Urothelium cell line (cell line): ENCODE data around the gene SNAPC1.
"Not testable (repeated sequence)": the region's sequence is repeated elsewhere in the genome, so short reads cannot be mapped to it uniquely, and the experiment has no call there.

ENCODE experiments used
- DNase-seq: peaks from one replicate; pipeline ENCODE4 v3.0.0; 2011; ENCODE audit warnings: low spot score, mixed read lengths
- FAIRE-seq: peaks from 2 replicates; lab custom pipeline; 2011; peaks lifted over from hg19 to GRCh38; lab: Jason Lieb, UNC

Gene SNAPC1, protein sequence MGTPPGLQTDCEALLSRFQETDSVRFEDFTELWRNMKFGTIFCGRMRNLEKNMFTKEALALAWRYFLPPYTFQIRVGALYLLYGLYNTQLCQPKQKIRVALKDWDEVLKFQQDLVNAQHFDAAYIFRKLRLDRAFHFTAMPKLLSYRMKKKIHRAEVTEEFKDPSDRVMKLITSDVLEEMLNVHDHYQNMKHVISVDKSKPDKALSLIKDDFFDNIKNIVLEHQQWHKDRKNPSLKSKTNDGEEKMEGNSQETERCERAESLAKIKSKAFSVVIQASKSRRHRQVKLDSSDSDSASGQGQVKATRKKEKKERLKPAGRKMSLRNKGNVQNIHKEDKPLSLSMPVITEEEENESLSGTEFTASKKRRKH

GRCh38 chr14:61761959-61762786, at the start of gene SNAPC1:
TSS of gene SNAPC1 (plus strand) at chr14:61762420. CDS start at chr14:61762461, 41 bp downstream.
- DNase-seq (peak; percentile 100), FAIRE-seq (peak; percentile 99)

- FAIRE-seq (no peak), DNase-seq (no peak)
These were observed 48.3 kb upstream of the SNAPC1 start for GRCh38 chr14:61713724-61714437.

DNA sequence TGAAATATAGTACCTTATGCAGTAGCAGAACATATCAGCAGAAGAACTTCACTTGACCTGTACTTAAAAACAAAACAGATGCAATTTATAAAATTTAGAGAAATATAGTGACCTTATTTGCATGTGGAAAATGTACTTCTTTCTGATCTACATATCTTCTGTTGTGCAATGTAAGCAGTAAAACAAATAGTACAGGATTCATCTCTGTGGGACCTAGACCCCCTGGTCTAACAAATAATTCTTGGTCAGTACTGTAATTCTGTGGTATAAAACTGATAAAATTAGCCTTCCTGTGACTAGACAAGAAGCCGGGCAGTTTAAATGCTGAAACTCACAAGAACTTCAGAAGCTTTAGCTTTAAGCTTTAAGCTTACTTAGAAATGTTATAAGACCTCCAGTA, 45.3 kb upstream of the SNAPC1 start:
- FAIRE-seq, result no peak
- no peak for DNase-seq

- DNase-seq (no peak), FAIRE-seq (no peak)
These were observed 44.2 kb upstream of the SNAPC1 start for GRCh38 chr14:61718039-61718438.

DNA sequence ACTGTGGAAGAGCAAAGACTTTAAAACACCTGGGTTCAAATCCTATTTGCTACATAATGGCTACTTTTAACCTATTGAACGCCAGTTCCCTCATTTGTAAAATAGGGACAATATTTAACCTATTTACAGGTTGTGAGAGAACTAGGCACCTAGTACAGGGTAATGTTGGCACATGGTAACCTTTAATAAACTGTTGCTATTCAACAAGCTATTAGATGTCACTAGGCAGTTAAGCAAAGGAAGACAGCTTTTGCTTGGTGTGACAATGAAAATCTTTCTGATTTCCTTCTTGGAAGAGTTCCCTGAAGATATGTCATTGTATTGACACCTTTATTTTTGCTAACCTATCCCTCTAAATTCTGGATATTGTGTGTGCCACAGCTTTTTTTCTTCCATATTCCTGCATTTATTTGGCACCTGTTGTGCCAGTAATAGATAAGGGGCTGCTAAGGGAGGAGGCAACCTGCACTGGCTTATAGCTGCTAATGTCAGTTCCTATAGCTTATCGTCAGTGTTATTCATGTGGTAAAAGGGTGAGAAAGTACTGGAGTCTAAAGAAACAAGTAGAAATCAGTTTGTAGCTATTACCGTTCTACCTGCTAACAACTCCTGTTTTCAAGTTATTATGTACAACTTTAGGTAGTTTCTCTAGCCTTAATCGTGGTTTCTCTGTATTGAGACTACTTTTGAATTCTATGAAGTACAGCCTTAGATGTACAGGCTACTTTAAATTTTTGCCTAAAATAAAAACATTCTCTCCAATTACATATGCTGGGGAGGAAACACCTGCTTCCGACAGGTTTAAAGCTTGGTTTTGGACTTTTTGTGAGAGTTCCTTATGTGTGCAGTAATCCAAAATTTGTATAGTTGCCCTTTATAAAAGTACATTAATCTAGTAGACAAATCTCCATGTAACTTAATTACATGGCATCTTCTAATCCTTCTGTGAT, 42.6 kb upstream of the SNAPC1 start:
- FAIRE-seq (peak; percentile 77), DNase-seq (no peak)

- FAIRE-seq (no peak), DNase-seq (no peak)
These were observed 41.9 kb upstream of the SNAPC1 start for GRCh38 chr14:61720294-61720661.

DNA sequence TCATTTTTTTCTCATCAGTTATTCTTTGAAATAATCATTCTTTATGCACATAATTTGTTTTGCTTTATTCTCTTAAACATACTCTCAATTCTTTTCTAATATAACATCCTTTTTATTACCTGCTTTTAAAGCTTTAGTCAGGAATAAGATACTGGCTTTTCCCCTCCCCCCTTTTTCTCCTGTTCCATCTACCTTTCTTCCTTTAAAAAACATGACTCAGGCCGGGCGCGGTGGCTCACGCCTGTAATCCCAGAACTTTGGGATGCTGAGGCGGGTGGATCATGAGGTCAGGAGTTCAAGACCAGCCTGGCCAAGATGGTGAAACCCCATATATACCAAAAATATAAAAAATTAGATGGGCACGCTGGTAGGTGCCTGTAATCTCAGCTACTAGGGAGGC, 41.5 kb upstream of the SNAPC1 start:
- DNase-seq (no peak), FAIRE-seq (no peak)

- no peak for DNase-seq
- FAIRE-seq, result no peak
These were observed 38.1 kb upstream of the SNAPC1 start for GRCh38 chr14:61724133-61724532.

DNA sequence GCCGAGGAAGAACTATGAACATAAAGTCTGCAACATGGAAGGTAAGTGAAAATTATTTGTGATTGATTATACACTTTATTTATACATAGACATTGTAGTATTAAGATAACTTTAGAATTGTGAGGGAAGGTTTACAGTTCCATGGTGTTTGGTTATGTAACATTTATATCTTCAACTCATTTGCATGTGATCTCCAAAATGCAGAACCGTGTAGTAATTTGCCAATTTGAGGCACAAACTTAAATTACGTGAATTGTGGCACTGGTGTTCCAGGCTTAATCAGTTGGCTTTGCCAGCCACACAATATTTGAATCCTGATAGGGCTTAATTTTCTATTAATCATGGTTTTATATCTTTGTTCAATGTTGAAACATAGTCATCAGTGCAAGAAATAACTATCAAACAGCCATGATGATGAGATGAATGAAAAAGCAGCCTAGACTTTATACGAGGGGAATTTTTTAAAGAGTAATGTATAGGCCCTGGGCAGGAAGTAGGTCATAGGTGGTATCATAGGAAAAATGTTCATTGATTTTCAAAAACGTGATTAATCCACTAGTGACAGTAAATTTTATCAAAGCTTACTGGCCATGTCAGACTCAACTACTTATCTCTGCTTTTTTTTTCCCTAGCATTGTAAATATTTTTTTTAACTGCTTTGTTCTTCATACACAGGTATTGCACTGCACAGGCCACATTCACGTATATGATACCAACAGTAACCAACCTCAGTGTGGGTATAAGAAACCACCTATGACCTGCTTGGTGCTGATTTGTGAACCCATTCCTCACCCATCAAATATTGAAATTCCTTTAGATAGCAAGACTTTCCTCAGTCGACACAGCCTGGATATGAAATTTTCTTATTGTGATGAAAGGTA, 35.2 kb upstream of the SNAPC1 start:
- DNase-seq (no peak), FAIRE-seq (peak; percentile 48)

GRCh38 chr14:61730756-61731373, 31.4 kb upstream of the SNAPC1 start:
- FAIRE-seq (no peak), DNase-seq (no peak)

DNA sequence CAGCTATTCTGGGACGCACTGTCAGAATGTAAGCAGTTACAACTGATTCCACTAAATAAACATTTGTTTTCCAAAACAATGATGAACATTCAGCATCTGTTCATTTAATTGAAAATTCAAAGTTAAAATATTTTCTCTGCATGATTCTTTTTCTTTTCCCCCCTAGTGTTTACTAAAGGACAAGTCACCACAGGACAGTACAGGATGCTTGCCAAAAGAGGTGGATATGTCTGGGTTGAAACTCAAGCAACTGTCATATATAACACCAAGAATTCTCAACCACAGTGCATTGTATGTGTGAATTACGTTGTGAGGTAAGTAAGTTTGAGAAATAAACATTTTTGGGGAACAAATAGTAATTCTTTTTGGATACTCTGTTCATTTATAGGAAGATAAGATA, 28.2 kb upstream of the SNAPC1 start:
- FAIRE-seq (peak; percentile 70), DNase-seq (no peak)

- no peak for FAIRE-seq
- DNase-seq, result no peak
These were observed 25.5 kb upstream of the SNAPC1 start for GRCh38 chr14:61736751-61737150.

GRCh38 chr14:61737915-61738314, 24.3 kb upstream of the SNAPC1 start:
- DNase-seq, result no peak
- FAIRE-seq, result no peak

- FAIRE-seq (no peak), DNase-seq (no peak)
These were observed 23.1 kb upstream of the SNAPC1 start for GRCh38 chr14:61739133-61739532.

- DNase-seq (no peak), FAIRE-seq (no peak)
These were observed 19.8 kb upstream of the SNAPC1 start for GRCh38 chr14:61742371-61742770.

DNA sequence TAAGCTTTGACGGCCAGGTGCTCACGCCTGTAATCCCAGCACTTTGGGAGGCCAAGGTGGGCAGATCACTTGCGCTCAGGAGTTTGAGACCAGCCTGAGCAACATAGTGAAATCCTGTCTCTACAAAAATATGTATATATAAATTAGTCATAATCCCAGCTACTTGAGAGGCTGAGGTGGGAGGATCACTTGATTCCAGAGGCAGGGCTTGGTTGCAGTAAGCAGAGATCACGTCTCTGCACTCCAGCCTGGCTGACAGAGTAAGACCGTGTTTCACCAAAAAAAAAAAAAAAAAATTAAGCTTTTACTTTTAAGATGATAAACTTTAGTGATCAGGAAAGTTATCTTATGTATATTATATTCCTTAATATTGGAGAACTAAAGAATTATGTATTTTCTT, 18.0 kb upstream of the SNAPC1 start:
- DNase-seq (no peak), FAIRE-seq (no peak)

DNA sequence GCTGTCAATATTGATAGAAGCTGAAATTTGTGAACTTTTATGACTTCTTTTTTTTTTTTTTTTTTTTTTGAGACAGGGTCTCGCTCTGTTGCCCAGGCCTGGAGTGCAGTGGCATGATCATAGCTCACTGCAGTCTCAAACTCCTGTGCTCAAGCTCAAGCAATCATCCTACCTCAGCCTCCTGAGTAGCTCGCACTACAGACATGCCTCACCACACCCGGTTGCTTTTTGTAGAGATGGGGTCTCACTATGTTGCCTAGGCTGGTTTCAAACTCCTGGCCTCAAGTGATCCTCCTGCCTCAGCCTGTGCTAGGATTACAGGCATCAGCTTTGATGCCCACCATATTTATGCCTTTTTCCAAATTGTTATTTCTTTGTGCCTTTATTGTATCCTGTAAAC, 15.9 kb upstream of the SNAPC1 start:
- not testable (repeated sequence) for DNase-seq, FAIRE-seq

DNA sequence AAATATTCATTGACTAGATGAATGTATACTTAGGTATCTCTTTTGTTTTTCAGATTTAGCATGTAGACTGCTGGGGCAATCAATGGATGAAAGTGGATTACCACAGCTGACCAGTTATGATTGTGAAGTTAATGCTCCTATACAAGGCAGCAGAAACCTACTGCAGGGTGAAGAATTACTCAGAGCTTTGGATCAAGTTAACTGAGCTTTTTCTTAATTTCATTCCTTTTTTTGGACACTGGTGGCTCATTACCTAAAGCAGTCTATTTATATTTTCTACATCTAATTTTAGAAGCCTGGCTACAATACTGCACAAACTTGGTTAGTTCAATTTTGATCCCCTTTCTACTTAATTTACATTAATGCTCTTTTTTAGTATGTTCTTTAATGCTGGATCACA, 15.3 kb upstream of the SNAPC1 start:
- DNase-seq (no peak), FAIRE-seq (no peak)

- FAIRE-seq, result no peak
- DNase-seq, result no peak
These were observed 14.9 kb upstream of the SNAPC1 start for GRCh38 chr14:61747342-61747741.
